HG03565 (cell line): ENCODE data around the gene MOB3C.

Experiments used
- ATAC-seq: cut with Tn5 transposase; IDR thresholded peaks from one replicate; pipeline ENCODE4 v1.9.1; 2021; ENCODE audit warnings: mild to moderate bottlenecking, moderate library complexity; ENCODE audit not compliant: unreplicated experiment

MOB3C gene

DNA sequence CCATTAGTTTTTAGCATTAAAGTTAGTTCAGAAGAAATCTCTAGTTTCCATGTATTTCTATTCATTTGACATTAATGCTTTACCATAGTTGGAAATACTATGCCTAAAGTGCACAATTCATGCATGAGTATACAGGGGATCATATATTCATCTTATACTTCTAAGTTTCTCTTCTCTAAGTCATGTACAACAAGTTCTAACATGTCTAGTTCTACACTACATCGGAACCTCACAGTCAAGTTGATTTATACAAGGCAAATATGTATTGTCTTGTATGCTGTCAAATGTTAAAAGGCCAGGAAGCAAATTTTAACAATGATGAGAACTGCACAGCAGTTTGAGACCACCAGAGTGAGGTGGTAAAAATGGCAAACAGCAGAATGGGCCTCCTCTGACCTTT, 22.9 kb upstream of the MOB3C start:
- no peak for ATAC-seq

- no peak for ATAC-seq
Measured at GRCh38 chr1:46638921-46639320, 22.3 kb upstream of the MOB3C start.

- ATAC-seq, result no peak
Measured at GRCh38 chr1:46637444-46638083, 21.0 kb upstream of the MOB3C start.

GRCh38 chr1:46635205-46635604, 18.6 kb upstream of the MOB3C start:
- ATAC-seq, result no peak

DNA sequence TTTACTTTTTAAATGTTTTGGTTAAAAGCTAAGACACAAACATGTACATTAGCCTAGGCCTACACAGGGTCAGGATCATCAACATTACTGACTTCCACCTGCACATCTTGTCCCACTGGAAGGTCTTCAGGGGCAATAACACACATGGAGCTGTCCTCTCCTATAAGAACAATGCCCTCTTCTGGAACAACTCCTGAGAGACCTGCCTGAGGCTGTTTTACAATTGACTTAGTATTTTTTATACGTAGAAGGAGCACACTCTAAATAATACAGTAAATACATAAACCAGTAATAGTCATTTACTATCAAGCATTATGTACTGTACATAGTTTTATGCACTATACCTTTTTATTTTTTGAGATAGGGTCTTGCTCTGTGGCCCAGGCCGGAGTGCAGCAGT, 14.1 kb upstream of the MOB3C start:
- ATAC-seq, result no peak

- ATAC-seq, result no peak
Measured at GRCh38 chr1:46623743-46624644, 7.4 kb upstream of the MOB3C start.

DNA sequence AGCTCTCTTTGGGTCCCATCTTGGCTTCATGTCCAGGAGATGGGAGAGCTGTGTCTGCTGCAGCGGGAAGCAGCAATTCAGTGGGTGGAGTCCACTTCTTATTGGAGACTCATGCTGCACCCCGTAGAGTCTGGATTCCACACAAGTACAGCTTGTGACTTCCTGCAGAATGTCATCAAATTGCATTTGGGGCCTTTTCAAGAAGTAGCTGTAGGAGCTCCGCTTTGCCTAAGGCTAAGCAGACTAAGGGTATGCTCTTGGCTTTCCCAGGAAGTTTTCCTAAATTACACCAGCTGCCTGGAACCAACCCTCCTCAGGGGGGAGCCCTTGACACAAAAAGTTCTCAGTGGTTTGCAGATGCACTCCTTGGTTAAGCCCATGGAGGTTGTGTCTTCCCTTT, 5.7 kb upstream of the MOB3C start:
- no peak for ATAC-seq

- no peak for ATAC-seq
Measured at GRCh38 chr1:46621930-46622329, 5.3 kb upstream of the MOB3C start.

- ATAC-seq, result no peak
Measured at GRCh38 chr1:46619656-46620258, 3.1 kb upstream of the MOB3C start.

DNA sequence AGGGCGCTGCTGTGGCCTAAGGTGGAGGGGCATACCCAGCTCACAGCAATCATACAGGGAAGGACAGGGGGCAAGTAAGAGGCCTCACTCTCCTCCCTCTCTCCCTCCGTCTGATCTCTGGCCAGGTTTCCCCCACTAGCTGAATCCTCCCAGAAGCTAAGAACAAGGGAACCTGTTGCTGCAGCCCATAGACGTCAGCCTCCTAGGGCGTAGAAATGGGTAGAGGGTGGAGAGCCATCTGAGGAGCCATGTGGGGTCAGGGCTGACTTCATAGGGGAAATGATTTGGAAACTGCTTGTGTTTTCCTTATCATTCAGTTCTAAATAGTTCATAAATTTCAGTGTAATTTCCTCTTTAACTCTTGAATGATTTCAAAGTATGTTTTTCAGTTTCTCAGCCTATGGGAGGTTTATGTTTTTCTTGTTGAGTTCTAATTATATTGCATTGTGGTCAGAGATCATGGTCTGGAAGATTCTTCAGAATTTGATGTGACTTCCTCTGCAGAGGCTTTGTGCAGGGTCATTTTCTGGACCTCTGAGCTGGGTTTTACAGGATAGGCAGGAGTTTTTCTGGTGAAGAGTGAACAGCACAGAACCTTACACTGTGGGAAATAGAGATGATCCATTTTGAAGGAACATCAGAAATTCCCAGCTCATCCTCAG, 2.3 kb upstream of the MOB3C start:
- ATAC-seq, result no peak

- ATAC-seq, result no peak
Measured at GRCh38 chr1:46617833-46618232, 1.2 kb upstream of the MOB3C start.

- ATAC-seq, result no peak
Measured at GRCh38 chr1:46617108-46617800, 643 bp upstream of the MOB3C start.

- no peak for ATAC-seq
Measured at GRCh38 chr1:46615735-46616134, 876 bp downstream of the MOB3C start.

DNA sequence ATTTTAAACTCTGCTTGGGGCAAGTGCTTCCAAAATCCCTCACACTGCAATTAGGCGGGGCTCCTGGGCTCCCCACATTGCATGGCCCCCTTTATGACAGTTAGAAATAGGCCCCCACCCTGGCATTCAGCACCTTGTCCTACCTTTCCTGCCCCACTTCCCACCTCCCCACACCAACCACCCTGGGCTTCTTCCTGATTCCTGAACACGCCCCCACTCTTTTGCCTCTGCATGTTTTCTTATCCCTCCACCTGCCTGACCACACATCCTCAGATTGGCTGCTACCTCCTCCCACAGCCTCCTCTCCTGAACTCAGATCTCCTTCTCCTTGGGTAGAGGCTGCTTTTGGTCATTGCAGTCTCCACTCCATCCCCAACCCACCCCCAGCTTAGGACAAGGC, 1.5 kb downstream of the MOB3C start:
- ATAC-seq, result no peak

- no peak for ATAC-seq
Measured at GRCh38 chr1:46614604-46614984, 2.0 kb downstream of the MOB3C start.

DNA sequence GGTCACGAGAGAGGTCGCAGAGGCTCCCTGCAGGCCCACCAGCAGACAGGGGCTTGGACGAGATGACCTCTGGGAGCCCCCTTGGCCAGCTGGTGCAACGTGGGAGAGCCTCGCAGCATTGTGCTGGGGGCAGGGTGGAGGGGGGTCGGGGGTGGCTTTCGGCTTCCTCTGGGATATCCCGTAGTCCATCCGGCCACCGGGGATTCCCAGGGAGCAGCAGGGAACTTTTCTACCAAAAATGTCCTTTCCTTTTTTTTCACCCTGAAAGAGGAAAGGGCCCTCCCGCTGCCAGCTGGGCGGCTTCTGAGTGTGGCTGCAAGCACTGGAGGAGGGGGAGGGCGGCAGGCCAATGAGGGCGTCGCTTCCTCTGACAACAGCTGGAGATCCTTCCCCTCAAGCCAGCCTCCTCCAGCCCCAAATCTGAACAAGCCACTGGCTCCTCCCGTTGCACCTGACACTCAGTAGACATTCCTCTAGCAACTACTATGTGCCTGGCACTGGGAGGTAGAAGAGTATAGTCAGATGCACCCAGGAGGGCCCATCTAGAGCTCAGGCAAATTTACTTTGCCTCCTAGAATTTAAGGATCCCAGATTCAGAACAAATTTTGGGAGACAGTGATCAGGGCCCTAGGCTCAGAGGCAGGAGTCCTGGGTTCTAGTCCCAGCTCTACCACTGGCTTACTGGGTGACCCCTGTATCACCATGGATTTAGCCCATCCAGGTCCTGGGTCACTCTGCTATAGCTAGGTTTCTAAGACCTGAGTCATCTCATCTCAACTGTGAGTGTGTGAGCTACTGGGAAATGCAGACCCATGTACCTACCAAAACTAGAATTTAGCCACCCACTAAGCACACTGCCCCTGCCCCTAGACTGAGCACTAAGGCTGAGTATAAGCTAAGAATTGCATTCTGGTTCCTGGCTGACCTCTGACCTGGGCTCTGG, 2.7 kb downstream of the MOB3C start:
- ATAC-seq, result no peak

- no peak for ATAC-seq
Measured at GRCh38 chr1:46612937-46613660, 3.5 kb downstream of the MOB3C start.

DNA sequence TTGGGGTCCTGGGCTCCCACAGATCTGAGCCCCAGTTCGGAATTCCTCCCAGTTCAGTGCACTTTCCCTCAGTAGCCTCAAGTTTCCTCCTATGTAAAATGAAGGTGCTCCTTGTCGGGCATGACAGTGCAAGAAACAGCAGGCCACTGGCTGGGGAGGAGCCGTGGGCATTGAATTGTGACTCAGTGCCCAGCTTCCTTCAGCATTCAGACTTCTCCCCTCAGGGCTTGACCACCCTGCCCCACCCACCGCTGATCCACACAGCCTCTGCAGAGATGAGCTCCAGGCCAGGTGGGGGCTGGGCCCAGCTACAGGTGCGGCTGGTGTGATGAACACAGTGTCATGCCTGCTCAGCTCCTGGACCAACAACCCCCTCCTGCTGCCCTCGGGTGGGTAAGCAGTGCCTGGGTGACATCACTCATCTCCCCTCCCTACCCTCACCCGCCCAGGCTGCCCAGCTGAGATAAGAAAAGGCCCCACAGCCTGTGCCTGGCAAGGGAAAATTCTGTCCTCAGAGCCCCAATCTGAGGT, 4.9 kb downstream of the MOB3C start:
- ATAC-seq, result no peak
